GM23338 (cell line): ENCODE data around the gene TMEM123. TPM values are rescaled to one million over a fixed set of nuclear protein-coding genes. Genes with fewer than 3 reads are reported as not detected.

Experiments
- ATAC-seq: fragments of 200-7000 bp; cut with Tn5 transposase; 3 replicates; pipeline ENCODE4 v1.9.1; 2020
- DNase-seq: peaks from one replicate; pipeline ENCODE4 v3.0.0-alpha.2; 2015; ENCODE audit warnings: low spot score
- H2AFZ ChIP-seq: fragments of 200-600 bp; sonication (generic); 2 replicates; pipeline ENCODE4 v1.8.0; 2016; ENCODE audit warnings: antibody characterized with exemption, mild to moderate bottlenecking, moderate library complexity
- H3F3A ChIP-seq: fragments of 200-600 bp; sonication (generic); replicated peaks from 2 replicates; pipeline ENCODE4 v1.8.0; 2017; ENCODE audit warnings: antibody characterized with exemption, mixed run types, low read depth
- H3K27ac ChIP-seq: fragments of 200-600 bp; sonication (generic); 2 replicates; pipeline ENCODE4 v1.6.1; 2016; ENCODE audit warnings: low read depth
- H3K27me3 ChIP-seq: fragments of 200-600 bp; sonication (generic); 2 replicates; pipeline ENCODE4 v1.8.0; 2016; ENCODE audit warnings: mild to moderate bottlenecking, mixed run types, moderate library complexity; ENCODE audit not compliant: insufficient read depth
- H3K36me3 ChIP-seq: fragments of 200-600 bp; sonication (generic); 2 replicates; pipeline ENCODE4 v1.8.0; 2016; ENCODE audit warnings: mild to moderate bottlenecking; ENCODE audit not compliant: insufficient read depth
- H3K4me1 ChIP-seq: fragments of 200-600 bp; sonication (generic); 2 replicates; pipeline ENCODE4 v1.8.0; 2016; ENCODE audit warnings: mild to moderate bottlenecking, moderate library complexity; ENCODE audit not compliant: insufficient read depth
- H3K4me2 ChIP-seq: fragments of 200-600 bp; sonication (generic); 2 replicates; pipeline ENCODE4 v1.7.1; 2017; ENCODE audit warnings: mixed run types
- H3K4me3 ChIP-seq: fragments of 200-600 bp; sonication (generic); 2 replicates; pipeline ENCODE4 v1.6.1; 2016; ENCODE audit warnings: mixed run types
- H3K79me2 ChIP-seq: fragments of 200-600 bp; sonication (generic); replicated peaks from 2 replicates; pipeline ENCODE4 v1.8.0; 2017; ENCODE audit warnings: mild to moderate bottlenecking; ENCODE audit not compliant: insufficient read depth
- H3K9me2 ChIP-seq: fragments of 200-600 bp; sonication (generic); 2 replicates; pipeline ENCODE4 v1.8.0; 2017; ENCODE audit not compliant: insufficient read depth
- H4K20me1 ChIP-seq: fragments of 200-600 bp; sonication (generic); replicated peaks from 2 replicates; pipeline ENCODE4 v1.8.0; 2017; ENCODE audit warnings: mild to moderate bottlenecking; ENCODE audit not compliant: insufficient read depth
- H3K27ac Mint-ChIP-seq: 2 replicates; pipeline ENCODE4 v1.8.0; 2020; ENCODE audit warnings: inconsistent platforms, mild to moderate bottlenecking, moderate library complexity, mixed read lengths
- H3K27me3 Mint-ChIP-seq: 3 replicates; pipeline ENCODE4 v1.8.0; 2022; ENCODE audit warnings: low read depth, mild to moderate bottlenecking, moderate library complexity, mixed read lengths, inconsistent platforms; ENCODE audit not compliant: insufficient read depth, poor library complexity
- H3K36me3 Mint-ChIP-seq: 3 replicates; pipeline ENCODE4 v1.8.0; 2021; ENCODE audit warnings: low read depth, mild to moderate bottlenecking, inconsistent platforms, moderate library complexity, mixed read lengths
- H3K4me1 Mint-ChIP-seq: 3 replicates; pipeline ENCODE4 v1.8.0; 2020; ENCODE audit warnings: mild to moderate bottlenecking, inconsistent platforms, mixed read lengths
- H3K4me3 Mint-ChIP-seq: 3 replicates; pipeline ENCODE4 v1.8.0; 2021; ENCODE audit warnings: moderate library complexity, mild to moderate bottlenecking, inconsistent platforms, mixed read lengths
- H3K9me3 Mint-ChIP-seq: 3 replicates; pipeline ENCODE4 v1.8.0; 2020; ENCODE audit warnings: moderate library complexity, mild to moderate bottlenecking, inconsistent platforms, mixed read lengths
- CREB1 ChIP-seq: fragments of 250-450 bp; sonication (Bioruptor Pico); IDR thresholded peaks from 2 replicates; pipeline ENCODE4 v1.5.0; 2020; ENCODE audit warnings: low read depth, mild to moderate bottlenecking, moderate library complexity
- NANOG ChIP-seq: IDR thresholded peaks from 2 replicates; pipeline ENCODE4 v1.6.1; 2016; ENCODE audit warnings: antibody characterized with exemption, borderline replicate concordance
- REST ChIP-seq: IDR thresholded peaks from one replicate; pipeline ENCODE4 v1.6.1; 2018; ENCODE audit warnings: antibody characterized with exemption; ENCODE audit not compliant: unreplicated experiment
- STAT1 ChIP-seq: IDR thresholded peaks from one replicate; pipeline ENCODE4 v1.6.1; 2016; ENCODE audit warnings: antibody characterized with exemption; ENCODE audit not compliant: unreplicated experiment
- ZNF114 ChIP-seq: fragments of 250-450 bp; sonication (Bioruptor Pico); IDR thresholded peaks from 2 replicates; pipeline ENCODE4 v1.5.0; 2020; ENCODE audit warnings: mild to moderate bottlenecking, moderate library complexity
- ZNF331 ChIP-seq: fragments of 250-450 bp; sonication (Bioruptor Pico); IDR thresholded peaks from 2 replicates; pipeline ENCODE4 v1.5.0; 2020; ENCODE audit warnings: low read depth, mild to moderate bottlenecking, moderate library complexity
- polyA plus RNA-seq: library from polyadenylated mRNA; unstranded; fragments of >200 nt; fragmentation: Nextera tagmentation; extraction: Ambion mirVana; gene quantifications from 2 replicates; pipeline ENCODE4 v1.2.1, GENCODE V29; 2016
- total RNA-seq: library from RNA; depleted of rRNA; stranded (reverse); fragments of >200 nt; shearing (Covaris generic); gene quantifications from 2 replicates; pipeline ENCODE4 v1.2.3, GENCODE V29; 2014
- TF ChIP-seq, protein P1 (sequence below): fragments of 250-450 bp; sonication (Bioruptor Pico); IDR thresholded peaks from 2 replicates; pipeline ENCODE4 v1.5.0; 2020; ENCODE audit warnings: mild to moderate bottlenecking, moderate library complexity
- TF ChIP-seq, protein P2 (sequence below): IDR thresholded peaks from 2 replicates; pipeline ENCODE4 v1.6.1; 2016; ENCODE audit warnings: antibody characterized with exemption

The TMEM123 gene
- total and polyA plus RNA-seq, 2 experiments from 2014 or later, result 44.1 to 61.0 TPM

GRCh38 chr11:102436561-102436960 is 16.0 kb downstream of the TMEM123 start (continued):
- TF ChIP-seq, protein P1, sequence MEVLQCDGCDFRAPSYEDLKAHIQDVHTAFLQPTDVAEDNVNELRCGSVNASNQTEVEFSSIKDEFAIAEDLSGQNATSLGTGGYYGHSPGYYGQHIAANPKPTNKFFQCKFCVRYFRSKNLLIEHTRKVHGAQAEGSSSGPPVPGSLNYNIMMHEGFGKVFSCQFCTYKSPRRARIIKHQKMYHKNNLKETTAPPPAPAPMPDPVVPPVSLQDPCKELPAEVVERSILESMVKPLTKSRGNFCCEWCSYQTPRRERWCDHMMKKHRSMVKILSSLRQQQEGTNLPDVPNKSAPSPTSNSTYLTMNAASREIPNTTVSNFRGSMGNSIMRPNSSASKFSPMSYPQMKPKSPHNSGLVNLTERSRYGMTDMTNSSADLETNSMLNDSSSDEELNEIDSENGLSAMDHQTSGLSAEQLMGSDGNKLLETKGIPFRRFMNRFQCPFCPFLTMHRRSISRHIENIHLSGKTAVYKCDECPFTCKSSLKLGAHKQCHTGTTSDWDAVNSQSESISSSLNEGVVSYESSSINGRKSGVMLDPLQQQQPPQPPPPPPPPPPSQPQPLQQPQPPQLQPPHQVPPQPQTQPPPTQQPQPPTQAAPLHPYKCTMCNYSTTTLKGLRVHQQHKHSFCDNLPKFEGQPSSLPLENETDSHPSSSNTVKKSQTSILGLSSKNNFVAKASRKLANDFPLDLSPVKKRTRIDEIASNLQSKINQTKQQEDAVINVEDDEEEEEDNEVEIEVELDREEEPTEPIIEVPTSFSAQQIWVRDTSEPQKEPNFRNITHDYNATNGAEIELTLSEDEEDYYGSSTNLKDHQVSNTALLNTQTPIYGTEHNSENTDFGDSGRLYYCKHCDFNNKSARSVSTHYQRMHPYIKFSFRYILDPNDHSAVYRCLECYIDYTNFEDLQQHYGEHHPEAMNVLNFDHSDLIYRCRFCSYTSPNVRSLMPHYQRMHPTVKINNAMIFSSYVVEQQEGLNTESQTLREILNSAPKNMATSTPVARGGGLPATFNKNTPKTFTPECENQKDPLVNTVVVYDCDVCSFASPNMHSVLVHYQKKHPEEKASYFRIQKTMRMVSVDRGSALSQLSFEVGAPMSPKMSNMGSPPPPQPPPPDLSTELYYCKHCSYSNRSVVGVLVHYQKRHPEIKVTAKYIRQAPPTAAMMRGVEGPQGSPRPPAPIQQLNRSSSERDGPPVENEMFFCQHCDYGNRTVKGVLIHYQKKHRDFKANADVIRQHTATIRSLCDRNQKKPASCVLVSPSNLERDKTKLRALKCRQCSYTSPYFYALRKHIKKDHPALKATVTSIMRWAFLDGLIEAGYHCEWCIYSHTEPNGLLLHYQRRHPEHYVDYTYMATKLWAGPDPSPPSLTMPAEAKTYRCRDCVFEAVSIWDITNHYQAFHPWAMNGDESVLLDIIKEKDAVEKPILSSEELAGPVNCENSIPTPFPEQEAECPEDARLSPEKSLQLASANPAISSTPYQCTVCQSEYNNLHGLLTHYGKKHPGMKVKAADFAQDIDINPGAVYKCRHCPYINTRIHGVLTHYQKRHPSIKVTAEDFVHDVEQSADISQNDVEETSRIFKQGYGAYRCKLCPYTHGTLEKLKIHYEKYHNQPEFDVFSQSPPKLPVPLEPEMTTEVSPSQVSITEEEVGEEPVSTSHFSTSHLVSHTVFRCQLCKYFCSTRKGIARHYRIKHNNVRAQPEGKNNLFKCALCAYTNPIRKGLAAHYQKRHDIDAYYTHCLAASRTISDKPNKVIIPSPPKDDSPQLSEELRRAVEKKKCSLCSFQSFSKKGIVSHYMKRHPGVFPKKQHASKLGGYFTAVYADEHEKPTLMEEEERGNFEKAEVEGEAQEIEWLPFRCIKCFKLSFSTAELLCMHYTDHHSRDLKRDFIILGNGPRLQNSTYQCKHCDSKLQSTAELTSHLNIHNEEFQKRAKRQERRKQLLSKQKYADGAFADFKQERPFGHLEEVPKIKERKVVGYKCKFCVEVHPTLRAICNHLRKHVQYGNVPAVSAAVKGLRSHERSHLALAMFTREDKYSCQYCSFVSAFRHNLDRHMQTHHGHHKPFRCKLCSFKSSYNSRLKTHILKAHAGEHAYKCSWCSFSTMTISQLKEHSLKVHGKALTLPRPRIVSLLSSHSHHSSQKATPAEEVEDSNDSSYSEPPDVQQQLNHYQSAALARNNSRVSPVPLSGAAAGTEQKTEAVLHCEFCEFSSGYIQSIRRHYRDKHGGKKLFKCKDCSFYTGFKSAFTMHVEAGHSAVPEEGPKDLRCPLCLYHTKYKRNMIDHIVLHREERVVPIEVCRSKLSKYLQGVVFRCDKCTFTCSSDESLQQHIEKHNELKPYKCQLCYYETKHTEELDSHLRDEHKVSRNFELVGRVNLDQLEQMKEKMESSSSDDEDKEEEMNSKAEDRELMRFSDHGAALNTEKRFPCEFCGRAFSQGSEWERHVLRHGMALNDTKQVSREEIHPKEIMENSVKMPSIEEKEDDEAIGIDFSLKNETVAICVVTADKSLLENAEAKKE (CRISPR knock-in tag), result no peak

DNA sequence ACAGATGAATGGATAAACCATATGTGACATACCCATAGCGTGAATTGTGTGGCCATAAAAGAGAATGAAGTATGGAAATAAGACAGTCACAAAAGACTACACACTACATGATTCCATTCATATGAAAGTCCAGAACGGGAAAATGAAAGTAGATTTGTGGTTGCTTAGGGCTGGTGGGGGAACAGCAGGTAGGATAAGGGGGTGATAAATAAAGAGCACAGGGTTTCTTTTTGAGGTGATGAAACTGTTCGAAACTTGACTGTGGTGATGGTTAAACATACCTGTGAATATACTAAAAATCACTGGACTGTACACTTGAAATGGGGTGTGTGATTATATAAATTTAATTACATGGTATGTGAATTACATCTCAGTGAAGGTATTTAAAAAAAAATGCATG is 16.9 kb downstream of the TMEM123 start:
- no peak overlapping the region for H3K27ac Mint-ChIP-seq
- no peak overlapping the region for H2AFZ ChIP-seq
- no peaks in the 10 kb centered on the region for H4K20me1 ChIP-seq
- no peaks in the 10 kb centered on the region for H3F3A ChIP-seq
- H3K79me2 ChIP-seq, result peaks cover 23% of the 10 kb centered on the region
- ATAC-seq (no peak), DNase-seq (no peak)
- H3K4me3 ChIP-seq, result no peak overlapping the region
- H3K4me2 ChIP-seq, result no peak overlapping the region
- H3K27me3 ChIP-seq, result no peaks in the 10 kb centered on the region
- H3K27ac ChIP-seq, result no peak overlapping the region
- H3K27me3 Mint-ChIP-seq, result no peaks in the 10 kb centered on the region
- H3K36me3 Mint-ChIP-seq, result peaks cover 91% of the 10 kb centered on the region
- H3K4me1 ChIP-seq, result peaks cover 22% of the 10 kb centered on the region
- H3K4me3 Mint-ChIP-seq, result no peak overlapping the region
- H3K9me3 Mint-ChIP-seq, result peaks cover 55% of the 10 kb centered on the region
- no peaks in the 10 kb centered on the region for H3K9me2 ChIP-seq
- H3K4me1 Mint-ChIP-seq, result peaks cover 17% of the 10 kb centered on the region; the same call in 2 of the 3 replicates
- H3K36me3 ChIP-seq, result peaks cover 12% of the 10 kb centered on the region
- TF ChIP-seq, protein P2, sequence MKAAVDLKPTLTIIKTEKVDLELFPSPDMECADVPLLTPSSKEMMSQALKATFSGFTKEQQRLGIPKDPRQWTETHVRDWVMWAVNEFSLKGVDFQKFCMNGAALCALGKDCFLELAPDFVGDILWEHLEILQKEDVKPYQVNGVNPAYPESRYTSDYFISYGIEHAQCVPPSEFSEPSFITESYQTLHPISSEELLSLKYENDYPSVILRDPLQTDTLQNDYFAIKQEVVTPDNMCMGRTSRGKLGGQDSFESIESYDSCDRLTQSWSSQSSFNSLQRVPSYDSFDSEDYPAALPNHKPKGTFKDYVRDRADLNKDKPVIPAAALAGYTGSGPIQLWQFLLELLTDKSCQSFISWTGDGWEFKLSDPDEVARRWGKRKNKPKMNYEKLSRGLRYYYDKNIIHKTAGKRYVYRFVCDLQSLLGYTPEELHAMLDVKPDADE, result no peak
- TF ChIP-seq STAT1 (no peak), ZNF331 (CRISPR knock-in tag) (no peak), REST (no peak), CREB1 (no peak), NANOG (no peak), ZNF114 (no peak)
